ENCODE results near the gene NCKIPSD.
"Not testable (repeated sequence)": the region's sequence is repeated elsewhere in the genome, so short reads cannot be mapped to it uniquely, and the experiment has no call there.

The NCKIPSD gene

GRCh38 chr3:48723293-48723692 is 37.6 kb upstream of the NCKIPSD start:
- H2BK15ac ChIP-seq (ENCODE audit: low read depth, poor library complexity, severe bottlenecking); H3K9me3 ChIP-seq (ENCODE audit: control insufficient read depth, low read length); H3K4me1 ChIP-seq (ENCODE audit: control insufficient read depth, insufficient read depth, low read depth, low read length); H3K4ac ChIP-seq (ENCODE audit: low read depth in 1 of 2, low read length in 2 of 2); H3K23ac ChIP-seq (ENCODE audit: low read length in 2 of 2); H3K27ac ChIP-seq (ENCODE audit: low read length, poor library complexity, severe bottlenecking); H3K36me3 ChIP-seq (ENCODE audit: control insufficient read depth in 1 of 2, insufficient read depth in 2 of 2, low read depth in 1 of 2, low read length in 2 of 2); H3K27me3 ChIP-seq (ENCODE audit: control insufficient read depth in 1 of 2, insufficient read depth in 1 of 2, low read length in 2 of 2); DNase-seq; H3K14ac ChIP-seq (ENCODE audit: low read length in 2 of 2); H4K8ac ChIP-seq (ENCODE audit: low read length); H3K79me1 ChIP-seq (replicated peaks; ENCODE audit: low read length, poor library complexity, severe bottlenecking); H3K4me2 ChIP-seq (ENCODE audit: low read length, poor library complexity, severe bottlenecking); H4K91ac ChIP-seq (ENCODE audit: low read length); H2BK120ac ChIP-seq (ENCODE audit: low read depth, low read length); H2BK5ac ChIP-seq (ENCODE audit: low read depth, low read length, poor library complexity, severe bottlenecking); H2AK5ac ChIP-seq (ENCODE audit: low read length, severe bottlenecking); H3K18ac ChIP-seq (ENCODE audit: low read depth in 1 of 2, low read length in 2 of 2); H2AFZ ChIP-seq (ENCODE audit: low read depth, low read length); H2BK12ac ChIP-seq (ENCODE audit: low read length in 2 of 2): not testable (repeated sequence)
- 93% methylated on average over 3 of the region's 3 CpGs for WGBS
- Histone ChIP-seq H3K4me3 (ENCODE audit: insufficient read depth in 1 of 2, low read depth in 1 of 2, low read length in 2 of 2) (peak overlapping the region in 1 of 2 experiments; percentile 20), H3K9ac (ENCODE audit: low read length) (peak overlapping the region; percentile 51)

DNA sequence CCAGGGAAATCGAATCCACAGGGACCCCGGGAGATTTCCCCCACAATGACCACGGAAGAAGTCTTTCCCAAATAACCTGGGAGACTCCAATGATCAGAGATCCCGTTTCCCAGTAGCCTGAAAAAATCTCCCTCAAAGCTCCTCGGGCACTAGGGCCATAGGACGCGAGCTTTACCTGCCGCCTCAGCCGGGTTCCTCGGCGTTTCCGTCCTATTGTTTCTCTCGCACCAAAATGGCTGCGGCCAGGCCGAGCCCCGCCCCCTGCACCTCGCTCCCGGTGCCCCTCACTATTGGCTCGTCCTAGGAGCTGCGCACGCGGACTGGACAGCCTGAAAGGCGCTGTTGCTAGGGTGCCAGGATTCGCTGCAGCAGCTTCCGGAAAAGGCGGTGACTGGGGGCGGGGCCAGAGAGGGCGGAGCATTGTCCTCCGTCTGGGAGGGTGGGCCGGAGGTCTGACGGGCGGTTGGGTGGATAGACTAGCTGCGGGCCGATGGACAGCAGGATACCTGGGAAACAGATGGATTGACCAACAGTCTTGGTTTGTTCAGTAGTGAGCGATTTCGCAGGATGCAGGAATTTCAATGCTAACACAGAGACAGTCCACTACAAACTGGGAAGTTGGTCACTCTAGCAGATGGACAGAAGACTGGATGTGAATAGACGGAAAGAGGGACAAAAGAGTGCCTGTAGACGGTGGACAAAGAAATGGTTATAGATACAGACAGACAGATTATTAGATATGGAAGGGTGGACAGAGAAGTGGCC is 31.4 kb upstream of the NCKIPSD start, which contains the start of gene IP6K2:
Gene IP6K2 (minus strand): TSS at position 240 of the 765 bp plus-strand sequence. CDS start 21,930 bp downstream, outside the sequence.
- Histone ChIP-seq H3K4me3 (ENCODE audit: insufficient read depth in 1 of 2, low read depth in 1 of 2, low read length in 2 of 2) (peak within 1 kb of the TSS; percentile 89 to 96), H2BK5ac (ENCODE audit: low read depth, low read length, poor library complexity, severe bottlenecking) (peak within 1 kb of the TSS; percentile 83), H3K79me1 (replicated peaks; ENCODE audit: low read length, poor library complexity, severe bottlenecking) (no peaks in the 10 kb centered on the region), H2BK15ac (ENCODE audit: low read depth, poor library complexity, severe bottlenecking) (no peak within 1 kb of the TSS), H3K9me3 (ENCODE audit: control insufficient read depth, low read length) (no peaks in the 10 kb centered on the region), H3K23ac (ENCODE audit: low read length in 2 of 2) (peak within 1 kb of the TSS in 1 of 2 experiments; percentile 73), H3K9ac (ENCODE audit: low read length) (peak within 1 kb of the TSS; percentile 100), H3K4me1 (ENCODE audit: control insufficient read depth, insufficient read depth, low read depth, low read length) (peaks cover 12% of the 10 kb centered on the region), H2AFZ (ENCODE audit: low read depth, low read length) (peak within 1 kb of the TSS; percentile 86), H3K14ac (ENCODE audit: low read length in 2 of 2) (peak within 1 kb of the TSS in 1 of 2 experiments; percentile 87), H3K27ac (ENCODE audit: low read length, poor library complexity, severe bottlenecking) (peak within 1 kb of the TSS; percentile 82), H3K4me2 (ENCODE audit: low read length, poor library complexity, severe bottlenecking) (peak within 1 kb of the TSS; percentile 35), H3K36me3 (ENCODE audit: control insufficient read depth in 1 of 2, insufficient read depth in 2 of 2, low read depth in 1 of 2, low read length in 2 of 2) (peaks cover 17 to 22% of the 10 kb centered on the region in 2 experiments), H2BK120ac (ENCODE audit: low read depth, low read length) (peak within 1 kb of the TSS; percentile 86), H3K4ac (ENCODE audit: low read depth in 1 of 2, low read length in 2 of 2) (peak within 1 kb of the TSS; percentile 88 to 95), H4K91ac (ENCODE audit: low read length) (peak within 1 kb of the TSS; percentile 94), H3K18ac (ENCODE audit: low read depth in 1 of 2, low read length in 2 of 2) (peak within 1 kb of the TSS; percentile 87 to 94), H3K27me3 (ENCODE audit: control insufficient read depth in 1 of 2, insufficient read depth in 1 of 2, low read length in 2 of 2) (no peaks in the 10 kb centered on the region), H2AK5ac (ENCODE audit: low read length, severe bottlenecking) (peak within 1 kb of the TSS; percentile 99), H2BK12ac (ENCODE audit: low read length in 2 of 2) (peak within 1 kb of the TSS in 1 of 2 experiments; percentile 49), H4K8ac (ENCODE audit: low read length) (peak within 1 kb of the TSS; percentile 59)
- 6% methylated on average over 38 of the region's 38 CpGs for WGBS
- DNase-seq = peak; percentile 98

DNA sequence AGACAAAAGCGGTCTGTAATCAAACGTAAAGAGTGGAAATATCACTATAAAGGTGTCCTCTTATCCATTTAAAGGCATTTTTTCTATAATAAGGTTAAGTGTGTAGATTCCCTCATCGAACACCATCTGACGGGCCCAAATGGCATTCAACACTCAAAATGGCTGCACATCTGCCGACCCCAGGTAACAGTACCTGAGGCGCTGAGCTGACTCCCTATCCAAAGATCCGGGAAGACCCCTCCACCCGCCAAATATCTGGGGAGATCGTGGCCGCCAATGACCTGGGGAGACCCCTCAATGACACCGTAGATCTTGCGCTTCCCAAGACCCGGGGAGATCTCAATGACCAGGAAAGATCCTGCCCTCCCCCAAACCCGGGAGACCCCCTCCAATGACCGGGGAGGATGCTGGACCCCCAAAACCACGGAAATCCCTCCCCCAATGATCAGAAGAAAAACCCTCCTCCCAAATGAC is 30.8 kb upstream of the NCKIPSD start:
- WGBS = under 1% methylated on average over 14 of the region's 16 CpGs
- H4K91ac ChIP-seq (ENCODE audit: low read length) = peak overlapping the region; percentile 94
- peak overlapping the region; percentile 87 to 94 for H3K18ac ChIP-seq (ENCODE audit: low read depth in 1 of 2, low read length in 2 of 2)

DNA sequence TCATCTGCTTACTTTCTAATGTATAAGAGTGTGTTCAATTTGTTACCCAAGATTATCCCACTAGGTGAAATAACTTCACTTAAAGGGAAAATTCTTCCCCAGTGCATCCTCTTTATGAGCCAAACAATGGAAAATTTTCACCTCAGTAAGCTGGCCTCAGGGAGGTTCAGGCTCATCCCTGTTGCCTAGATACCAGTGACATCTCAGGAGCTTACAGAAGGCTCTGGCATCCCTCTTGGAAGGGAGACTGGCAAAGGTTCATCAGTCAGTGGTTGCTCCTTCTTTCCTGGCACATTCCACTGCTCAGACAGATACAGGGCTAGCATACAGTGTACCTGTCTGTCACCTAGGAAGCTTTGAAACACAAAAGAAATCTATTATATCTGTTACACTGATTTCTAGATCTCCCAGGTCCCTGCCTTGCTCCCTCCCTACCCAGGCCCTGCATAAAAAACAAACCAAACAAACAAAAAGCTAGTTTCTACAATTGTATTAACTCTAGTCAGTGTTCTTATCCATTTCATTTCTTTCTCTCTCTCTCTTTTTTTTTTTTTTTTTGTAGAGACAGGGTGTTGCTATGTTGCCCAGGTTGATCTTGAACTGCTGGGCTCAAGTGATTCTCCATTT is 29.6 kb upstream of the NCKIPSD start:
- Histone ChIP-seq H2BK12ac (ENCODE audit: low read length in 2 of 2) (no peak overlapping the region), H3K23ac (ENCODE audit: low read length in 2 of 2) (no peak overlapping the region), H3K4me3 (ENCODE audit: insufficient read depth in 1 of 2, low read depth in 1 of 2, low read length in 2 of 2) (peak overlapping the region in 1 of 2 experiments; percentile 96), H3K9ac (ENCODE audit: low read length) (peak overlapping the region; percentile 100), H3K4ac (ENCODE audit: low read depth in 1 of 2, low read length in 2 of 2) (no peak overlapping the region), H3K36me3 (ENCODE audit: control insufficient read depth in 1 of 2, insufficient read depth in 2 of 2, low read depth in 1 of 2, low read length in 2 of 2) (peaks cover 34% of the 10 kb centered on the region in 2 experiments), H4K8ac (ENCODE audit: low read length) (no peak overlapping the region), H3K14ac (ENCODE audit: low read length in 2 of 2) (no peak overlapping the region), H2AK5ac (ENCODE audit: low read length, severe bottlenecking) (no peak overlapping the region), H3K27ac (ENCODE audit: low read length, poor library complexity, severe bottlenecking) (no peak overlapping the region), H3K18ac (ENCODE audit: low read depth in 1 of 2, low read length in 2 of 2) (no peak overlapping the region), H3K4me1 (ENCODE audit: control insufficient read depth, insufficient read depth, low read depth, low read length) (peaks cover 15% of the 10 kb centered on the region), H3K27me3 (ENCODE audit: control insufficient read depth in 1 of 2, insufficient read depth in 1 of 2, low read length in 2 of 2) (no peaks in the 10 kb centered on the region), H4K91ac (ENCODE audit: low read length) (no peak overlapping the region), H2BK15ac (ENCODE audit: low read depth, poor library complexity, severe bottlenecking) (no peak overlapping the region), H3K4me2 (ENCODE audit: low read length, poor library complexity, severe bottlenecking) (peak overlapping the region; percentile 69), H2BK120ac (ENCODE audit: low read depth, low read length) (no peak overlapping the region), H2AFZ (ENCODE audit: low read depth, low read length) (no peak overlapping the region), H2BK5ac (ENCODE audit: low read depth, low read length, poor library complexity, severe bottlenecking) (no peak overlapping the region), H3K79me1 (replicated peaks; ENCODE audit: low read length, poor library complexity, severe bottlenecking) (no peaks in the 10 kb centered on the region), H3K9me3 (ENCODE audit: control insufficient read depth, low read length) (no peaks in the 10 kb centered on the region)
- DNase-seq = peak; percentile 86

More for the DNA sequence above, 30.8 kb upstream of the NCKIPSD start:
- H3K4me3 ChIP-seq (ENCODE audit: insufficient read depth in 1 of 2, low read depth in 1 of 2, low read length in 2 of 2) = peak overlapping the region; percentile 89 to 96
- peak overlapping the region; percentile 82 for H3K27ac ChIP-seq (ENCODE audit: low read length, poor library complexity, severe bottlenecking)
- no peak overlapping the region for H2AFZ ChIP-seq (ENCODE audit: low read depth, low read length)
- H3K27me3 ChIP-seq (ENCODE audit: control insufficient read depth in 1 of 2, insufficient read depth in 1 of 2, low read length in 2 of 2) = no peaks in the 10 kb centered on the region
- H3K4ac ChIP-seq (ENCODE audit: low read depth in 1 of 2, low read length in 2 of 2) = peak overlapping the region; percentile 88 to 95
- H3K14ac ChIP-seq (ENCODE audit: low read length in 2 of 2) = peak overlapping the region in 1 of 2 experiments; percentile 87
- no peaks in the 10 kb centered on the region for H3K9me3 ChIP-seq (ENCODE audit: control insufficient read depth, low read length)
- no peak overlapping the region for H2BK12ac ChIP-seq (ENCODE audit: low read length in 2 of 2)
- H2BK120ac ChIP-seq (ENCODE audit: low read depth, low read length) = peak overlapping the region; percentile 86
- H3K79me1 ChIP-seq (replicated peaks; ENCODE audit: low read length, poor library complexity, severe bottlenecking) = no peaks in the 10 kb centered on the region
- peak overlapping the region; percentile 35 for H3K4me2 ChIP-seq (ENCODE audit: low read length, poor library complexity, severe bottlenecking)
- H3K9ac ChIP-seq (ENCODE audit: low read length) = peak overlapping the region; percentile 100
- peak overlapping the region; percentile 83 for H2BK5ac ChIP-seq (ENCODE audit: low read depth, low read length, poor library complexity, severe bottlenecking)
- peak overlapping the region; percentile 59 for H4K8ac ChIP-seq (ENCODE audit: low read length)
- peak; percentile 23 for DNase-seq
- H2BK15ac ChIP-seq (ENCODE audit: low read depth, poor library complexity, severe bottlenecking) = no peak overlapping the region
- peaks cover 15% of the 10 kb centered on the region for H3K4me1 ChIP-seq (ENCODE audit: control insufficient read depth, insufficient read depth, low read depth, low read length)
- peak overlapping the region in 1 of 2 experiments; percentile 73 for H3K23ac ChIP-seq (ENCODE audit: low read length in 2 of 2)
- peak overlapping the region; percentile 99 for H2AK5ac ChIP-seq (ENCODE audit: low read length, severe bottlenecking)
- H3K36me3 ChIP-seq (ENCODE audit: control insufficient read depth in 1 of 2, insufficient read depth in 2 of 2, low read depth in 1 of 2, low read length in 2 of 2) = peaks cover 22 to 26% of the 10 kb centered on the region in 2 experiments

Measured in mesenchymal stem cell (in vitro differentiated cells and primary cell).